Measurements from ENCODE around the gene CLEC3A. TPM values are rescaled to one million over a fixed set of nuclear protein-coding genes. Genes with fewer than 3 reads are reported as not detected.
A peak's percentile ranks its signal among the peaks of the same experiment; 100 is the strongest.

CLEC3A gene
- total RNA-seq, 1 experiment from 2014 or later, result not detected

- Histone ChIP-seq H3K79me2 (ENCODE audit: insufficient read depth, low read length) (no peaks in the 10 kb centered on the region), H3K27ac (ENCODE audit: low read depth, low read length) (no peak overlapping the region), H3K4me2 (ENCODE audit: low read length) (peak overlapping the region; percentile 60), H2AFZ (ENCODE audit: low read depth, low read length, poor library complexity, severe bottlenecking) (peak overlapping the region; percentile 100), H3K36me3 (ENCODE audit: control insufficient read depth in 1 of 2, insufficient read depth in 2 of 2, low read length in 2 of 2) (no peaks in the 10 kb centered on the region), H3K27me3 (ENCODE audit: insufficient read depth, low read length) (no peaks in the 10 kb centered on the region), H4K20me1 (ENCODE audit: insufficient read depth) (no peaks in the 10 kb centered on the region), H3K9me3 (ENCODE audit: control insufficient read depth in 1 of 2, insufficient read depth in 1 of 2, low read depth in 1 of 2, low read length in 2 of 2) (no peaks in the 10 kb centered on the region), H3K9ac (ENCODE audit: low read length) (no peak overlapping the region), H3K4me1 (ENCODE audit: control insufficient read depth in 1 of 2, insufficient read depth in 2 of 2, low read length in 2 of 2) (peaks cover 0 to 6% of the 10 kb centered on the region in 2 experiments; a peak in 1 of 4 replicates), H3K4me3 (replicated peaks in 1 of 2; ENCODE audit: low read depth in 1 of 2, low read length in 2 of 2) (no peak overlapping the region), H3K9me2 (ENCODE audit: insufficient read depth) (no peaks in the 10 kb centered on the region)
- ChIA-PET CTCF (interaction anchor here (0.6 to 3.0 kb wide), 23 partner anchors 10 to 767 kb away, joined by 3 to 12 read pairs (median 4); partner anchors contain the start of genes CLEC3A and WWOX), RAD21 (ENCODE audit: low non-redundant PET in 1 of 2, low total read pairs in 2 of 2, uncharacterized antibody in 2 of 2, unreplicated experiment in 2 of 2) (interaction anchor here in 1 of 2 experiments (0.7 kb wide), 1 partner anchor 328 kb away, joined by 3 read pairs; no protein-coding TSS in a partner anchor), POLR2A (interaction anchor here (1.1 kb wide), 1 partner anchor 281 kb away, joined by 7 read pairs; the partner anchor contains the start of gene NUDT7)
- DNase-seq (ENCODE audit: low read depth, low spot score), result peak; percentile 91
- intact Hi-C loops (cut with micrococcal nuclease), result loop anchor here (1.0 to 5.0 kb wide), 2 partner anchors 94 to 328 kb away; partner anchors contain the start of gene WWOX
- no TSS peak for BruUV-seq (replicated peaks)
- peak; percentile 74 for TF ChIP-seq YY1 (IDR thresholded peaks at IDR 0.05; ENCODE audit: extremely low read depth, insufficient replicate concordance, low read depth, low read length)
- TF ChIP-seq SP1 (IDR thresholded peaks at IDR 0.05; ENCODE audit: low read depth), result 0 out of 2 replicates have a peak, but pooled peaks have one; percentile 32
- no peak for TF ChIP-seq EZH2phosphoT487 (IDR thresholded peaks at IDR 0.05; ENCODE audit: borderline replicate concordance)
- peak; percentile 85 for TF ChIP-seq RAD21 (IDR thresholded peaks at IDR 0.05; ENCODE audit: low read depth)
- TF ChIP-seq, protein P1, sequence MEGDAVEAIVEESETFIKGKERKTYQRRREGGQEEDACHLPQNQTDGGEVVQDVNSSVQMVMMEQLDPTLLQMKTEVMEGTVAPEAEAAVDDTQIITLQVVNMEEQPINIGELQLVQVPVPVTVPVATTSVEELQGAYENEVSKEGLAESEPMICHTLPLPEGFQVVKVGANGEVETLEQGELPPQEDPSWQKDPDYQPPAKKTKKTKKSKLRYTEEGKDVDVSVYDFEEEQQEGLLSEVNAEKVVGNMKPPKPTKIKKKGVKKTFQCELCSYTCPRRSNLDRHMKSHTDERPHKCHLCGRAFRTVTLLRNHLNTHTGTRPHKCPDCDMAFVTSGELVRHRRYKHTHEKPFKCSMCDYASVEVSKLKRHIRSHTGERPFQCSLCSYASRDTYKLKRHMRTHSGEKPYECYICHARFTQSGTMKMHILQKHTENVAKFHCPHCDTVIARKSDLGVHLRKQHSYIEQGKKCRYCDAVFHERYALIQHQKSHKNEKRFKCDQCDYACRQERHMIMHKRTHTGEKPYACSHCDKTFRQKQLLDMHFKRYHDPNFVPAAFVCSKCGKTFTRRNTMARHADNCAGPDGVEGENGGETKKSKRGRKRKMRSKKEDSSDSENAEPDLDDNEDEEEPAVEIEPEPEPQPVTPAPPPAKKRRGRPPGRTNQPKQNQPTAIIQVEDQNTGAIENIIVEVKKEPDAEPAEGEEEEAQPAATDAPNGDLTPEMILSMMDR (IDR thresholded peaks at IDR 0.05 in 2 of 3, conservative IDR thresholded peaks at IDR 0.05 in 1 of 3; ENCODE audit: borderline replicate concordance in 1 of 3, insufficient read depth in 1 of 3, low read depth in 2 of 3, low read length in 2 of 3), result peak; percentile 78 to 92 (median 88)
- TF ChIP-seq TCF7L2 (IDR thresholded peaks at IDR 0.05; ENCODE audit: borderline replicate concordance, extremely low read depth, insufficient read depth, insufficient read length), result no peak
- peak; percentile 95 for ATAC-seq
Observed at GRCh38 chr16:78002915-78003538, 19.3 kb upstream of the CLEC3A start.
